OCI-LY1 (cell line): Measurements from ENCODE around the gene ACAD11.

Experiments used
- CTCF ChIP-seq: fragments of 200-600 bp; sonication (generic), shearing (Covaris generic); IDR thresholded peaks from 2 replicates; pipeline ENCODE4 v1.5.1; 2017; ENCODE audit warnings: mild to moderate bottlenecking, antibody characterized with exemption, low read length, moderate library complexity, mixed read lengths
- EZH2 ChIP-seq: fragments of 200-600 bp; sonication (generic), shearing (Covaris generic); IDR thresholded peaks from 2 replicates; pipeline ENCODE4 v1.8.0; 2017; ENCODE audit warnings: borderline replicate concordance, mixed run types, mild to moderate bottlenecking, antibody characterized with exemption, low read length, moderate library complexity, mixed read lengths

GRCh38 chr3:132517311-132517710, 142.3 kb downstream of the ACAD11 start:
- TF ChIP-seq CTCF = no peak
- no peak for TF ChIP-seq EZH2
